ENCODE data around the gene DCAKD. TPM values are rescaled to one million over a fixed set of nuclear protein-coding genes. Genes with fewer than 3 reads are reported as not detected.

Gene DCAKD
- total and polyA plus RNA-seq, 2 donors (not counting 1 experiment from before 2014, with no cell fraction given) = 21.8 to 41.5 TPM

GRCh38 chr17:45009676-45010467 lies 41.6 kb downstream of the DCAKD start:
- Histone ChIP-seq H3K9me3 (ENCODE audit: control insufficient read depth, insufficient read depth, low read depth, low read length) (no peaks in the 10 kb centered on the region), H3K27me3 (ENCODE audit: control insufficient read depth, insufficient read depth, low read length) (peaks cover 10% of the 10 kb centered on the region), H2AFZ (ENCODE audit: low read length) (no peak overlapping the region), H4K20me1 (ENCODE audit: control insufficient read depth, extremely low read depth, insufficient read depth, low read length) (no peaks in the 10 kb centered on the region), H3K27ac (ENCODE audit: insufficient read depth, low read length) (no peak overlapping the region), H3K9ac (ENCODE audit: insufficient read depth, low read length) (no peak overlapping the region), H3K4me3 (replicated peaks in 1 of 4; ENCODE audit: control extremely low read depth in 1 of 4, insufficient read depth in 1 of 4, low read depth in 3 of 4, low read length in 4 of 4) (no peak overlapping the region), H3K79me2 (ENCODE audit: control insufficient read depth, insufficient read depth, low read length) (no peaks in the 10 kb centered on the region), H3K4me1 (ENCODE audit: control insufficient read depth, extremely low read depth, insufficient read depth, low read length) (peaks cover 4% of the 10 kb centered on the region), H3K4me2 (ENCODE audit: extremely low read depth, insufficient read depth, low read length) (no peak overlapping the region), H3K36me3 (ENCODE audit: control insufficient read depth, insufficient read depth, low read length) (no peaks in the 10 kb centered on the region)
- DNase-seq (ENCODE audit: low read depth in 2 of 2) = peak; percentile 47 to 60
- no peak for TF ChIP-seq EZH2 (IDR thresholded peaks at IDR 0.05; ENCODE audit: low read length, missing control alignments)
- no peak for TF ChIP-seq CTCF (conservative IDR thresholded peaks at IDR 0.05 in 1 of 2, IDR thresholded peaks at IDR 0.05 in 1 of 2; ENCODE audit: low read depth in 1 of 2, low read length in 2 of 2)

- TF ChIP-seq EZH2 (IDR thresholded peaks at IDR 0.05; ENCODE audit: low read length, missing control alignments) (no peak), CTCF (conservative IDR thresholded peaks at IDR 0.05 in 1 of 2, IDR thresholded peaks at IDR 0.05 in 1 of 2; ENCODE audit: low read depth in 1 of 2, low read length in 2 of 2) (no peak)
- peaks cover 10% of the 10 kb centered on the region for H3K27me3 ChIP-seq (ENCODE audit: control insufficient read depth, insufficient read depth, low read length)
- H3K27ac ChIP-seq (ENCODE audit: insufficient read depth, low read length) = no peak overlapping the region
- no peaks in the 10 kb centered on the region for H3K9me3 ChIP-seq (ENCODE audit: control insufficient read depth, insufficient read depth, low read depth, low read length)
- H3K36me3 ChIP-seq (ENCODE audit: control insufficient read depth, insufficient read depth, low read length) = no peaks in the 10 kb centered on the region
- no peak for DNase-seq (ENCODE audit: low read depth in 2 of 2)
- no peak overlapping the region for H3K9ac ChIP-seq (ENCODE audit: insufficient read depth, low read length)
- no peaks in the 10 kb centered on the region for H3K79me2 ChIP-seq (ENCODE audit: control insufficient read depth, insufficient read depth, low read length)
- H3K4me1 ChIP-seq (ENCODE audit: control insufficient read depth, extremely low read depth, insufficient read depth, low read length) = peaks cover 4% of the 10 kb centered on the region
- no peak overlapping the region for H3K4me2 ChIP-seq (ENCODE audit: extremely low read depth, insufficient read depth, low read length)
- H3K4me3 ChIP-seq (replicated peaks in 1 of 4; ENCODE audit: control extremely low read depth in 1 of 4, insufficient read depth in 1 of 4, low read depth in 3 of 4, low read length in 4 of 4) = no peak overlapping the region
- no peaks in the 10 kb centered on the region for H4K20me1 ChIP-seq (ENCODE audit: control insufficient read depth, extremely low read depth, insufficient read depth, low read length)
- no peak overlapping the region for H2AFZ ChIP-seq (ENCODE audit: low read length)
Observed at GRCh38 chr17:45008216-45008615, 43.2 kb downstream of the DCAKD start.

DNA sequence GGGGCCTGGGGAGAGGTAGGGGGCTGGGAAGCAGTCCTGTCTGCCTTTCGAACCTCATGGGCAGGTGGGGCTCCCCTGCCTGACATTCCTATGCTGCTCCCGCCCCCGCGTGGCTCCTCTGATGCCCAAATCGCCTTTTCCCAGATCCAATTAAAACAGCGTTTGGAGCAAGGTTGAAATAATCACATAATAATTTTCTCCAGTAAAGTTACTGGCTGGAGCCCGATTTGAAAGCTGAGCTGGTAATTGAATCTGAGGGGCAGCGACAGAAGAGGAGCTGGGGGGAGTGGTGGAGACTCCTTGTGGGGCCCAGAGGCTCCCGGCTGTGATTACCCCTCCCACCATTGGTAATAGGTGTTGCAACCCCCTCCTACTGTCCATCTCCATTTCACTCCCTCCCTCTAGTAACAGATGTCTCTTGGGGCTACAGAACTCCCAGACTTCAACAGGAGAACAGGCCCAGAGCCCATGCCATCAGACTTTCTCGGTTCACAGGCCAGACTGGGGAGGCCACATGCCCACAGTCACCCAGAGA lies 44.4 kb downstream of the DCAKD start:
- H3K36me3 ChIP-seq (ENCODE audit: control insufficient read depth, insufficient read depth, low read length) = no peaks in the 10 kb centered on the region
- H3K9ac ChIP-seq (ENCODE audit: insufficient read depth, low read length) = no peak overlapping the region
- TF ChIP-seq EZH2 (IDR thresholded peaks at IDR 0.05; ENCODE audit: low read length, missing control alignments) (no peak), CTCF (conservative IDR thresholded peaks at IDR 0.05 in 1 of 2, IDR thresholded peaks at IDR 0.05 in 1 of 2; ENCODE audit: low read depth in 1 of 2, low read length in 2 of 2) (no peak)
- no peak overlapping the region for H3K27ac ChIP-seq (ENCODE audit: insufficient read depth, low read length)
- H3K4me3 ChIP-seq (replicated peaks in 1 of 4; ENCODE audit: control extremely low read depth in 1 of 4, insufficient read depth in 1 of 4, low read depth in 3 of 4, low read length in 4 of 4) = no peak overlapping the region
- H3K27me3 ChIP-seq (ENCODE audit: control insufficient read depth, insufficient read depth, low read length) = peaks cover 10% of the 10 kb centered on the region
- no peaks in the 10 kb centered on the region for H3K4me1 ChIP-seq (ENCODE audit: control insufficient read depth, extremely low read depth, insufficient read depth, low read length)
- H3K9me3 ChIP-seq (ENCODE audit: control insufficient read depth, insufficient read depth, low read depth, low read length) = no peaks in the 10 kb centered on the region
- H4K20me1 ChIP-seq (ENCODE audit: control insufficient read depth, extremely low read depth, insufficient read depth, low read length) = no peaks in the 10 kb centered on the region
- no peak overlapping the region for H2AFZ ChIP-seq (ENCODE audit: low read length)
- DNase-seq (ENCODE audit: low read depth in 2 of 2) = peak in 1 of 2 donors; percentile 25
- H3K79me2 ChIP-seq (ENCODE audit: control insufficient read depth, insufficient read depth, low read length) = no peaks in the 10 kb centered on the region
- no peak overlapping the region for H3K4me2 ChIP-seq (ENCODE audit: extremely low read depth, insufficient read depth, low read length)

Data from fibroblast of lung (primary cell).